SK-N-MC (cell line): ENCODE measurements around the gene SKIC2.

Experiments used
- DNase-seq: peaks from one replicate; pipeline ENCODE4 v3.0.0-alpha.2; 2011; ENCODE audit warnings: low read depth, low spot score
- H3K27ac ChIP-seq: fragments of 200-600 bp; sonication (generic); 2 replicates; pipeline ENCODE4 v1.5.1; 2016; ENCODE audit warnings: mixed run types
- H3K36me3 ChIP-seq: fragments of 200-600 bp; sonication (generic); 2 replicates; pipeline ENCODE4 v1.6.1; 2017; ENCODE audit warnings: antibody characterized with exemption, low read length, mixed read lengths; ENCODE audit not compliant: insufficient read depth
- H3K4me3 ChIP-seq: fragments of 200-600 bp; sonication (generic); 2 replicates; pipeline ENCODE4 v1.5.1; 2016
- H3K9ac ChIP-seq: fragments of 200-600 bp; sonication (generic); 2 replicates; pipeline ENCODE4 v1.8.0; 2017; ENCODE audit warnings: mixed run types, mixed read lengths; ENCODE audit not compliant: insufficient read length
- H3K9me3 ChIP-seq: fragments of 200-600 bp; sonication (generic); 2 replicates; pipeline ENCODE4 v1.6.1; 2017; ENCODE audit warnings: low read depth, mild to moderate bottlenecking, antibody characterized with exemption, low read length, moderate library complexity, mixed read lengths
- EZH2 ChIP-seq: fragments of 200-600 bp; sonication (generic); IDR thresholded peaks from one replicate; pipeline ENCODE4 v1.6.1; 2017; ENCODE audit warnings: antibody characterized with exemption
- FOXP2 ChIP-seq: optimal IDR thresholded peaks from 2 replicates; pipeline ENCODE3; 2011; ENCODE audit warnings: mild to moderate bottlenecking, moderate library complexity; ENCODE audit not compliant: insufficient read depth; ENCODE audit errors: extremely low read length, control extremely low read depth
- POLR2AphosphoS5 ChIP-seq: IDR thresholded peaks from 2 replicates; pipeline ENCODE4 v1.6.1; 2012; ENCODE audit warnings: mild to moderate bottlenecking, low read depth, low read length, borderline replicate concordance

SKIC2 gene

GRCh38 chr6:31935823-31936222, 23.2 kb upstream of the SKIC2 start:
- H3K9ac ChIP-seq = no peak overlapping the region
- TF ChIP-seq FOXP2 = no peak
- no peak for TF ChIP-seq POLR2AphosphoS5
- no peak for TF ChIP-seq EZH2

GRCh38 chr6:31940256-31940664, 18.7 kb upstream of the SKIC2 start:
- DNase-seq = no peak
- no peak overlapping the region for H3K27ac ChIP-seq
- H3K36me3 ChIP-seq = no peaks in the 10 kb centered on the region
- H3K9me3 ChIP-seq = no peaks in the 10 kb centered on the region
- no peak overlapping the region for H3K9ac ChIP-seq
- H3K4me3 ChIP-seq = no peak overlapping the region
- TF ChIP-seq FOXP2 = no peak
- TF ChIP-seq EZH2 = no peak
- no peak for TF ChIP-seq POLR2AphosphoS5

More at GRCh38 chr6:31935823-31936222, 23.2 kb upstream of the SKIC2 start:
- no peak overlapping the region for H3K27ac ChIP-seq
- no peak for DNase-seq
- no peaks in the 10 kb centered on the region for H3K9me3 ChIP-seq
- H3K36me3 ChIP-seq = no peaks in the 10 kb centered on the region
- H3K4me3 ChIP-seq = no peak overlapping the region

DNA sequence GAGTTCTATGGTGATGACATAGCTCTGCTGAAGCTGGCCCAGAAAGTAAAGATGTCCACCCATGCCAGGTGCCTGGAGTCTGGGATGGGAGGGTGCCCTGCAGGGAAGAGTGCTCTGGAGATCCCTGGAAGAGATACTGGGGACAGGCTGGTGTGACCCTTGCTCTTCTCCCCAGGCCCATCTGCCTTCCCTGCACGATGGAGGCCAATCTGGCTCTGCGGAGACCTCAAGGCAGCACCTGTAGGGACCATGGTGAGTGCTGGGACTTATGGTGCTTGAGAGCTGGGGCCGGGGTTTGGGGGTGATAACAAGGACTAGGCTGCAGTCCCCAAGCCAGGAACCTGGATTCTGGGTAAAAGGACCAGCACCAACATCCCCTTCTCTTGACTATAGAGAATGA, 15.2 kb upstream of the SKIC2 start:
- H3K36me3 ChIP-seq = no peaks in the 10 kb centered on the region
- TF ChIP-seq FOXP2 (no peak), POLR2AphosphoS5 (no peak), EZH2 (no peak)
- no peaks in the 10 kb centered on the region for H3K9me3 ChIP-seq
- no peak overlapping the region for H3K27ac ChIP-seq
- no peak overlapping the region for H3K4me3 ChIP-seq
- DNase-seq = no peak
- H3K9ac ChIP-seq = no peak overlapping the region

- Histone ChIP-seq H3K4me3 (no peak overlapping the region), H3K9ac (no peak overlapping the region), H3K9me3 (no peaks in the 10 kb centered on the region), H3K27ac (no peak overlapping the region), H3K36me3 (no peaks in the 10 kb centered on the region)
- TF ChIP-seq EZH2 (no peak), POLR2AphosphoS5 (no peak), FOXP2 (no peak)
- DNase-seq = no peak
Measured at GRCh38 chr6:31945154-31945506, 13.8 kb upstream of the SKIC2 start.

DNA sequence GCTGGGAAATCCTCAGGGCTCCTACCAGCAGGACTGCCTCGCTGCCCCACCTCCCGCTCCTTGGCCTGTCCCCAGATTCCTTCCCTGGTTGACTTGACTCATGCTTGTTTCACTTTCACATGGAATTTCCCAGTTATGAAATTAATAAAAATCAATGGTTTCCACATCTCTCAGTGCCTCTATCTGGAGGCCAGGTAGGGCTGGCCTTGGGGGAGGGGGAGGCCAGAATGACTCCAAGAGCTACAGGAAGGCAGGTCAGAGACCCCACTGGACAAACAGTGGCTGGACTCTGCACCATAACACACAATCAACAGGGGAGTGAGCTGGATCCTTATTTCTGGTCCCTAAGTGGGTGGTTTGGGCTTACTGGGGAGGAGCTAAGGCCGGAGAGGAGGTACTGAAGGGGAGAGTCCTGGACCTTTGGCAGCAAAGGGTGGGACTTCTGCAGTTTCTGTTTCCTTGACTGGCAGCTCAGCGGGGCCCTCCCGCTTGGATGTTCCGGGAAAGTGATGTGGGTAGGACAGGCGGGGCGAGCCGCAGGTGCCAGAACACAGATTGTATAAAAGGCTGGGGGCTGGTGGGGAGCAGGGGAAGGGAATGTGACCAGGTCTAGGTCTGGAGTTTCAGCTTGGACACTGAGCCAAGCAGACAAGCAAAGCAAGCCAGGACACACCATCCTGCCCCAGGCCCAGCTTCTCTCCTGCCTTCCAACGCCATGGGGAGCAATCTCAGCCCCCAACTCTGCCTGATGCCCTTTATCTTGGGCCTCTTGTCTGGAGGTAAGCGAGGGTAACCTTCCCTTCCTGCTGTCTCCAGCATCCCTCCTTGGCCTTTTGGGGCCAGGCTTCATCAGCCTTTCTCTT, 13.2 kb upstream of the SKIC2 start, which contains the start of gene CFB:
TSS of gene CFB (plus strand) at position 589 of the 863 bp plus-strand sequence. CDS start at position 716, 127 bp downstream.
- DNase-seq = no peak
- Histone ChIP-seq H3K9me3 (no peaks in the 10 kb centered on the region), H3K36me3 (no peaks in the 10 kb centered on the region; the same call in 1 of the 2 replicates), H3K4me3 (no peak within 1 kb of the TSS), H3K9ac (no peak within 1 kb of the TSS), H3K27ac (no peak within 1 kb of the TSS)
- no peak for TF ChIP-seq EZH2

- Histone ChIP-seq H3K9ac (no peak overlapping the region), H3K9me3 (no peaks in the 10 kb centered on the region), H3K36me3 (peaks cover 5% of the 10 kb centered on the region; the same call in 1 of the 2 replicates), H3K27ac (no peak overlapping the region), H3K4me3 (no peak overlapping the region)
- no peak for DNase-seq
- TF ChIP-seq EZH2 (no peak), FOXP2 (no peak), POLR2AphosphoS5 (no peak)
Measured at GRCh38 chr6:31946370-31946885, 12.5 kb upstream of the SKIC2 start.

DNA sequence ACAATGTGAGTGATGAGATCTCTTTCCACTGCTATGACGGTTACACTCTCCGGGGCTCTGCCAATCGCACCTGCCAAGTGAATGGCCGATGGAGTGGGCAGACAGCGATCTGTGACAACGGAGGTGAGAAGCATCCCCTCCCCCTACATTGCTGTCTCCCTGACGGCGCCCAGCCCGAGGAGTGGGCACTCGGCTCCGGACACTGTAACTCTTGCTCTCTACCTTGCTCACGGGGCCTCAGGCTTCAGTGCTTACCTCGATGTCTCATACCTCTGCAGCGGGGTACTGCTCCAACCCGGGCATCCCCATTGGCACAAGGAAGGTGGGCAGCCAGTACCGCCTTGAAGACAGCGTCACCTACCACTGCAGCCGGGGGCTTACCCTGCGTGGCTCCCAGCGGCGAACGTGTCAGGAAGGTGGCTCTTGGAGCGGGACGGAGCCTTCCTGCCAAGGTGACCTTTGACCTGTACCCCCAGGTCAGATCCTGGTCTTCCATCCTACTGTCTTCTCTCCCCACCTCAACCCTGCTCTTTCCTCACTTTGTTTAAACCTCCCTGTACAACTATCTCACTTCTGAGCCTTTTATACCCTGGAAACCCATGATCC, 11.8 kb upstream of the SKIC2 start:
- TF ChIP-seq POLR2AphosphoS5 = no peak
- TF ChIP-seq EZH2 = no peak
- TF ChIP-seq FOXP2 = no peak
- H3K4me3 ChIP-seq = no peak overlapping the region
- no peak overlapping the region for H3K9ac ChIP-seq
- no peak overlapping the region for H3K27ac ChIP-seq
- no peak for DNase-seq
- peaks cover 13% of the 10 kb centered on the region; the same call in 1 of the 2 replicates for H3K36me3 ChIP-seq
- H3K9me3 ChIP-seq = no peaks in the 10 kb centered on the region

DNA sequence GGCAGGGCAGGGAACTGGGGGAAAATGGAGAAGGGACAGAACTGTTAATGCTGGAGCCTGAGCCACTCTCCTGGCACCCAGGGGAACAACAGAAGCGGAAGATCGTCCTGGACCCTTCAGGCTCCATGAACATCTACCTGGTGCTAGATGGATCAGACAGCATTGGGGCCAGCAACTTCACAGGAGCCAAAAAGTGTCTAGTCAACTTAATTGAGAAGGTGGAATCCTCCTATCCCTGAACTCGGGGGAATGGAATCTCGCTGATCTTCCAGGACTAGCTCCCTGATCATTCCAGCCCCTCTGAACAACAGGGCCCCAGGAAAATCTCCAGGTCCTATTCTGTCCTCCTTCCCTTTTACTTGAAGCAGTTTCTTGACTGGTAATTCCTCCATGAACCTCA, 11.1 kb upstream of the SKIC2 start:
- TF ChIP-seq POLR2AphosphoS5 = no peak
- TF ChIP-seq FOXP2 = no peak
- no peak for TF ChIP-seq EZH2
- no peaks in the 10 kb centered on the region for H3K9me3 ChIP-seq
- H3K4me3 ChIP-seq = no peak overlapping the region
- DNase-seq = no peak
- H3K9ac ChIP-seq = no peak overlapping the region
- H3K27ac ChIP-seq = no peak overlapping the region
- peaks cover 19% of the 10 kb centered on the region; the same call in 1 of the 2 replicates for H3K36me3 ChIP-seq
